ENCODE measurements around the gene COL1A1.
A peak's percentile ranks its signal among the peaks of the same experiment; 100 is the strongest.

Gene COL1A1

GRCh38 chr17:50201276-50201854, at the start of gene COL1A1:
Gene COL1A1, minus strand, starts transcription at chr17:50201631. Its CDS starts 118 bp downstream, at chr17:50201513.
- Histone ChIP-seq H3K27ac (ENCODE audit: low read length) (no peak within 1 kb of the TSS), H3K4me1 (ENCODE audit: insufficient read depth, low read length) (no peaks in the 10 kb centered on the region; the same call in 1 of the 2 replicates), H3K36me3 (ENCODE audit: insufficient read depth, low read depth, low read length) (peaks cover 19% of the 10 kb centered on the region), H3K27me3 (ENCODE audit: insufficient read depth, low read length) (peaks cover 57% of the 10 kb centered on the region), H3K9me3 (ENCODE audit: insufficient read depth, low read depth, low read length) (no peaks in the 10 kb centered on the region), H3K4me3 (ENCODE audit: low read length) (peak within 1 kb of the TSS; percentile 73), H3K9ac (ENCODE audit: low read depth, low read length) (peak within 1 kb of the TSS; percentile 58; the same call in 1 of the 2 replicates)

GRCh38 chr17:50248255-50248654, 46.8 kb upstream of the COL1A1 start:
- Histone ChIP-seq H3K27ac (ENCODE audit: low read length) (no peak overlapping the region), H3K9me3 (ENCODE audit: insufficient read depth, low read depth, low read length) (peaks cover 16% of the 10 kb centered on the region), H3K9ac (ENCODE audit: low read depth, low read length) (no peak overlapping the region), H3K4me1 (ENCODE audit: insufficient read depth, low read length) (no peaks in the 10 kb centered on the region), H3K36me3 (ENCODE audit: insufficient read depth, low read depth, low read length) (no peaks in the 10 kb centered on the region), H3K27me3 (ENCODE audit: insufficient read depth, low read length) (no peaks in the 10 kb centered on the region), H3K4me3 (ENCODE audit: low read length) (no peak overlapping the region)

- H3K27ac ChIP-seq (ENCODE audit: low read length), result no peak overlapping the region
- H3K9ac ChIP-seq (ENCODE audit: low read depth, low read length), result no peak overlapping the region
- no peaks in the 10 kb centered on the region for H3K4me1 ChIP-seq (ENCODE audit: insufficient read depth, low read length)
- H3K9me3 ChIP-seq (ENCODE audit: insufficient read depth, low read depth, low read length), result peaks cover 16% of the 10 kb centered on the region; the same call in 1 of the 2 replicates
- no peaks in the 10 kb centered on the region for H3K36me3 ChIP-seq (ENCODE audit: insufficient read depth, low read depth, low read length)
- no peak overlapping the region for H3K4me3 ChIP-seq (ENCODE audit: low read length)
- H3K27me3 ChIP-seq (ENCODE audit: insufficient read depth, low read length), result no peaks in the 10 kb centered on the region
These were observed 43.3 kb upstream of the COL1A1 start for GRCh38 chr17:50244771-50245170.

- no peaks in the 10 kb centered on the region for H3K4me1 ChIP-seq (ENCODE audit: insufficient read depth, low read length)
- H3K36me3 ChIP-seq (ENCODE audit: insufficient read depth, low read depth, low read length), result no peaks in the 10 kb centered on the region
- no peak overlapping the region for H3K4me3 ChIP-seq (ENCODE audit: low read length)
- no peak overlapping the region for H3K27ac ChIP-seq (ENCODE audit: low read length)
- H3K9me3 ChIP-seq (ENCODE audit: insufficient read depth, low read depth, low read length), result no peaks in the 10 kb centered on the region
- H3K9ac ChIP-seq (ENCODE audit: low read depth, low read length), result no peak overlapping the region
- H3K27me3 ChIP-seq (ENCODE audit: insufficient read depth, low read length), result no peaks in the 10 kb centered on the region
These were observed 40.0 kb upstream of the COL1A1 start for GRCh38 chr17:50241431-50241830.

GRCh38 chr17:50240851-50241250, 39.4 kb upstream of the COL1A1 start:
- H3K4me3 ChIP-seq (ENCODE audit: low read length), result no peak overlapping the region
- no peaks in the 10 kb centered on the region for H3K9me3 ChIP-seq (ENCODE audit: insufficient read depth, low read depth, low read length)
- no peaks in the 10 kb centered on the region for H3K27me3 ChIP-seq (ENCODE audit: insufficient read depth, low read length)
- no peak overlapping the region for H3K27ac ChIP-seq (ENCODE audit: low read length)
- H3K36me3 ChIP-seq (ENCODE audit: insufficient read depth, low read depth, low read length), result no peaks in the 10 kb centered on the region
- H3K4me1 ChIP-seq (ENCODE audit: insufficient read depth, low read length), result no peaks in the 10 kb centered on the region
- no peak overlapping the region for H3K9ac ChIP-seq (ENCODE audit: low read depth, low read length)

GRCh38 chr17:50239937-50240336, 38.5 kb upstream of the COL1A1 start:
- Histone ChIP-seq H3K36me3 (ENCODE audit: insufficient read depth, low read depth, low read length) (no peaks in the 10 kb centered on the region), H3K4me1 (ENCODE audit: insufficient read depth, low read length) (no peaks in the 10 kb centered on the region), H3K9ac (ENCODE audit: low read depth, low read length) (no peak overlapping the region), H3K9me3 (ENCODE audit: insufficient read depth, low read depth, low read length) (peaks cover 3% of the 10 kb centered on the region; the same call in 1 of the 2 replicates), H3K27me3 (ENCODE audit: insufficient read depth, low read length) (no peaks in the 10 kb centered on the region), H3K4me3 (ENCODE audit: low read length) (no peak overlapping the region), H3K27ac (ENCODE audit: low read length) (no peak overlapping the region)

GRCh38 chr17:50238601-50239280, 37.3 kb upstream of the COL1A1 start:
- Histone ChIP-seq H3K9ac (ENCODE audit: low read depth, low read length) (no peak overlapping the region), H3K27me3 (ENCODE audit: insufficient read depth, low read length) (no peaks in the 10 kb centered on the region)

GRCh38 chr17:50237901-50238300, 36.5 kb upstream of the COL1A1 start:
- no peaks in the 10 kb centered on the region for H3K36me3 ChIP-seq (ENCODE audit: insufficient read depth, low read depth, low read length)
- H3K4me1 ChIP-seq (ENCODE audit: insufficient read depth, low read length), result no peaks in the 10 kb centered on the region
- H3K9ac ChIP-seq (ENCODE audit: low read depth, low read length), result no peak overlapping the region
- H3K4me3 ChIP-seq (ENCODE audit: low read length), result no peak overlapping the region
- no peak overlapping the region for H3K27ac ChIP-seq (ENCODE audit: low read length)
- H3K27me3 ChIP-seq (ENCODE audit: insufficient read depth, low read length), result no peaks in the 10 kb centered on the region
- peaks cover 10% of the 10 kb centered on the region; the same call in 1 of the 2 replicates for H3K9me3 ChIP-seq (ENCODE audit: insufficient read depth, low read depth, low read length)

More at GRCh38 chr17:50238601-50239280, 37.3 kb upstream of the COL1A1 start:
- H3K4me1 ChIP-seq (ENCODE audit: insufficient read depth, low read length), result no peaks in the 10 kb centered on the region
- no peak overlapping the region for H3K4me3 ChIP-seq (ENCODE audit: low read length)
- H3K27ac ChIP-seq (ENCODE audit: low read length), result no peak overlapping the region
- H3K36me3 ChIP-seq (ENCODE audit: insufficient read depth, low read depth, low read length), result no peaks in the 10 kb centered on the region
- H3K9me3 ChIP-seq (ENCODE audit: insufficient read depth, low read depth, low read length), result peaks cover 10% of the 10 kb centered on the region; the same call in 1 of the 2 replicates

GRCh38 chr17:50234581-50234980, 33.1 kb upstream of the COL1A1 start:
- Histone ChIP-seq H3K27me3 (ENCODE audit: insufficient read depth, low read length) (no peaks in the 10 kb centered on the region), H3K4me3 (ENCODE audit: low read length) (no peak overlapping the region), H3K9ac (ENCODE audit: low read depth, low read length) (no peak overlapping the region), H3K27ac (ENCODE audit: low read length) (no peak overlapping the region), H3K9me3 (ENCODE audit: insufficient read depth, low read depth, low read length) (peaks cover 10% of the 10 kb centered on the region; the same call in 1 of the 2 replicates), H3K4me1 (ENCODE audit: insufficient read depth, low read length) (no peaks in the 10 kb centered on the region), H3K36me3 (ENCODE audit: insufficient read depth, low read depth, low read length) (no peaks in the 10 kb centered on the region)

- H3K27me3 ChIP-seq (ENCODE audit: insufficient read depth, low read length), result no peaks in the 10 kb centered on the region
- no peak overlapping the region for H3K9ac ChIP-seq (ENCODE audit: low read depth, low read length)
- no peaks in the 10 kb centered on the region for H3K36me3 ChIP-seq (ENCODE audit: insufficient read depth, low read depth, low read length)
- H3K27ac ChIP-seq (ENCODE audit: low read length), result no peak overlapping the region
- peaks cover 21% of the 10 kb centered on the region for H3K9me3 ChIP-seq (ENCODE audit: insufficient read depth, low read depth, low read length)
- no peaks in the 10 kb centered on the region for H3K4me1 ChIP-seq (ENCODE audit: insufficient read depth, low read length)
- H3K4me3 ChIP-seq (ENCODE audit: low read length), result no peak overlapping the region
These were observed 24.3 kb upstream of the COL1A1 start for GRCh38 chr17:50225701-50226240.

GRCh38 chr17:50222922-50223321, 21.5 kb upstream of the COL1A1 start:
- H3K36me3 ChIP-seq (ENCODE audit: insufficient read depth, low read depth, low read length), result no peaks in the 10 kb centered on the region
- peaks cover 21% of the 10 kb centered on the region for H3K9me3 ChIP-seq (ENCODE audit: insufficient read depth, low read depth, low read length)
- H3K4me3 ChIP-seq (ENCODE audit: low read length), result no peak overlapping the region
- H3K27me3 ChIP-seq (ENCODE audit: insufficient read depth, low read length), result no peaks in the 10 kb centered on the region
- peaks cover 4% of the 10 kb centered on the region; the same call in 1 of the 2 replicates for H3K4me1 ChIP-seq (ENCODE audit: insufficient read depth, low read length)
- no peak overlapping the region for H3K9ac ChIP-seq (ENCODE audit: low read depth, low read length)
- no peak overlapping the region for H3K27ac ChIP-seq (ENCODE audit: low read length)

Measured in iPS-20b (cell line).